Neuronal stem cell (in vitro differentiated cells): ENCODE results near the gene TGFBR2.

Source experiments
- DNase-seq: peaks from one replicate; pipeline ENCODE4 v3.0.0-alpha.2; 2013; ENCODE audit warnings: low spot score
- H2AFZ ChIP-seq: one replicate; pipeline ENCODE4 v1.6.1; 2013; ENCODE audit warnings: mild to moderate bottlenecking, low read length, inconsistent platforms
- H2AK5ac ChIP-seq: 2 replicates; pipeline ENCODE4 v1.6.1; 2013; ENCODE audit warnings: low read depth, mild to moderate bottlenecking, inconsistent platforms, low read length, moderate library complexity, mixed read lengths
- H2BK120ac ChIP-seq: 2 replicates; pipeline ENCODE4 v1.6.1; 2013; ENCODE audit warnings: low read depth, mild to moderate bottlenecking, inconsistent platforms, low read length, moderate library complexity, mixed read lengths
- H2BK12ac ChIP-seq: one replicate; pipeline ENCODE4 v1.6.1; 2013; ENCODE audit warnings: low read length, inconsistent platforms
- H2BK15ac ChIP-seq: 2 replicates; pipeline ENCODE4 v1.6.1; 2013; ENCODE audit warnings: mild to moderate bottlenecking, low read length, inconsistent platforms, mixed read lengths
- H2BK5ac ChIP-seq: one replicate; pipeline ENCODE4 v1.6.1; 2013; ENCODE audit warnings: inconsistent platforms, mild to moderate bottlenecking, low read length, moderate library complexity
- H3K14ac ChIP-seq: one replicate; pipeline ENCODE4 v1.6.1; 2013; ENCODE audit warnings: low read length, inconsistent platforms
- H3K18ac ChIP-seq: 2 replicates; pipeline ENCODE4 v1.6.1; 2013; ENCODE audit warnings: low read length, inconsistent platforms
- H3K23ac ChIP-seq: 2 replicates; pipeline ENCODE4 v1.6.1; 2013; ENCODE audit warnings: low read depth, mild to moderate bottlenecking, mixed read lengths, low read length, inconsistent platforms; ENCODE audit not compliant: poor library complexity
- H3K27ac ChIP-seq: replicated peaks from 3 replicates; pipeline ENCODE4 v1.5.1; 2013; ENCODE audit warnings: low read length, inconsistent platforms
- H3K27me3 ChIP-seq, 3 experiments: 2 replicates each; pipeline ENCODE4 v1.6.1; 2013; ENCODE audit warnings: low read length in 3 of 3, mild to moderate bottlenecking in 2 of 3, inconsistent platforms in 1 of 3, low read depth in 1 of 3, mixed read lengths in 1 of 3, moderate library complexity in 1 of 3; ENCODE audit not compliant: control insufficient read depth in 3 of 3, insufficient read depth in 3 of 3
- H3K36me3 ChIP-seq, 2 donors: replicated peaks in 1 of 2; 2 replicates each; pipeline ENCODE4 v1.6.1; 2013; ENCODE audit warnings: low read length in 2 of 2; ENCODE audit not compliant: control insufficient read depth in 2 of 2, insufficient read depth in 2 of 2
- H3K4ac ChIP-seq: 2 replicates; pipeline ENCODE4 v1.6.1; 2013; ENCODE audit warnings: inconsistent platforms, mild to moderate bottlenecking, low read length, moderate library complexity
- H3K4me1 ChIP-seq, 2 donors: 1 replicate in 1 of 2; 2 replicates in 1 of 2; pipeline ENCODE4 v1.6.1; 2013; ENCODE audit warnings: low read length in 2 of 2, low read depth in 1 of 2; ENCODE audit not compliant: control insufficient read depth in 2 of 2, insufficient read depth in 1 of 2
- H3K4me2 ChIP-seq: one replicate; pipeline ENCODE4 v1.6.1; 2013; ENCODE audit warnings: mild to moderate bottlenecking, low read length, inconsistent platforms; ENCODE audit not compliant: insufficient read depth, poor library complexity, severe bottlenecking
- H3K4me3 ChIP-seq, 2 donors: 2 replicates each; pipeline ENCODE4 v1.5.1; 2013; ENCODE audit warnings: low read length in 2 of 2, mild to moderate bottlenecking in 2 of 2, inconsistent platforms in 1 of 2, moderate library complexity in 1 of 2
- H3K79me1 ChIP-seq: one replicate; pipeline ENCODE4 v1.6.1; 2013; ENCODE audit warnings: low read depth, mild to moderate bottlenecking, inconsistent platforms, low read length, moderate library complexity
- H3K9ac ChIP-seq: one replicate; pipeline ENCODE4 v1.6.1; 2013; ENCODE audit warnings: mild to moderate bottlenecking, low read depth, low read length, inconsistent platforms; ENCODE audit not compliant: poor library complexity
- H3K9me3 ChIP-seq, 2 donors: replicated peaks in 1 of 2; 2 replicates each; pipeline versions ENCODE3 to v1.6.1; 2013; ENCODE audit warnings: low read length in 2 of 2, mild to moderate bottlenecking in 2 of 2, inconsistent platforms in 1 of 2, low read depth in 1 of 2, mixed read lengths in 1 of 2, moderate library complexity in 1 of 2; ENCODE audit not compliant: control insufficient read depth in 2 of 2, insufficient read depth in 1 of 2
- H4K8ac ChIP-seq: one replicate; pipeline ENCODE4 v1.6.1; 2013; ENCODE audit warnings: low read depth, mild to moderate bottlenecking, inconsistent platforms, low read length, moderate library complexity
- H4K91ac ChIP-seq: one replicate; pipeline ENCODE4 v1.6.1; 2013; ENCODE audit warnings: low read length, low read depth, mild to moderate bottlenecking, inconsistent platforms; ENCODE audit not compliant: poor library complexity
- WGBS, 2 donors: extraction: QIAGEN DNeasy Blood & Tissue Kit; methylation state at CpG; one replicate each; pipeline ENCODE4 v1.1.7; 2013; ENCODE audit warnings: missing lambda C conversion rate in 2 of 2, mixed read lengths in 1 of 2; ENCODE audit not compliant: insufficient read length in 2 of 2, insufficient replicate concordance in 1 of 2; ENCODE audit errors: extremely low coverage in 2 of 2; 5-methylcytosine and 5-hydroxymethylcytosine counted together

Gene TGFBR2

DNA sequence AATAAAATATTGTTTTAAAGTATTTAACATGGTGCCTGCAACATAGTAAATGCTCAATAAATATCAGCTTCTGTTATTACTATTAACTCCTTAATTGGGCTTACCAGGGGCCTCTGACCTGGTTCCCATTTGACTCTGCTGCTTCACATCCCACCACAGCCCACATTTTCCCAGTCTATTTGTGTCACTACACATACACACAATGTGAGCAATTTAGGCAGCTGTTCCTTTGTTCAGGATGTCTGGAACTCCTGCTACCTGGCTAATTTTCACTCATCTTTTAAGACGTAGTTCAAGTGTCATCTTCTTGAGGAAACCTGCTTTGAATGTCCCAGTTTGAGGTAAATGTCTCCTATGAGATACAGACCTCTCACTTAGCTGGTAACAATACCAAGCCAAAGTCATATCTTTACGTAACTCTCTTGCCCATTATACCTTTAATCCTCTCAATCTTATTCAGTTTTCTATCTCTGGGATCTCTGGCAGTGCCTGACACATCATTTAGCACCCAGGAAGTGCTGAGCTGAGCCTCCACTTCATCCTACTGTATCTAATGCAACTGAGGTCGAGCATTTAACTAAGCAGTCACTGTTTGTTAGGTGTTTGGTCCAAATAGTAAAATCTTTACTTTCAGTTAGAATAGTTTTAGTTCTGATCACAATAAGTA is 4.4 kb downstream of the TGFBR2 start:
- H2AFZ ChIP-seq = no peak overlapping the region
- no peak overlapping the region for H3K14ac ChIP-seq
- H2AK5ac ChIP-seq = no peak overlapping the region
- H3K36me3 ChIP-seq = peaks cover 0 to 8% of the 10 kb centered on the region in 2 donors
- no peaks in the 10 kb centered on the region for H3K9me3 ChIP-seq
- no peak overlapping the region for H2BK120ac ChIP-seq
- H3K79me1 ChIP-seq = peaks cover 8% of the 10 kb centered on the region
- H3K4me1 ChIP-seq = peaks cover 0 to 2% of the 10 kb centered on the region in 2 donors
- H3K9ac ChIP-seq = no peak overlapping the region
- H2BK15ac ChIP-seq = no peak overlapping the region
- no peak overlapping the region for H3K18ac ChIP-seq
- H3K4me2 ChIP-seq = no peak overlapping the region
- no peak overlapping the region for H2BK12ac ChIP-seq
- no peak overlapping the region for H3K23ac ChIP-seq
- H3K27ac ChIP-seq = no peak overlapping the region
- no peak overlapping the region for H4K91ac ChIP-seq
- H3K27me3 ChIP-seq = no peaks in the 10 kb centered on the region
- no CpG with 5 or more reads among the region's 3 CpGs for WGBS, 2 donors
- DNase-seq = no peak
- no peak overlapping the region for H3K4ac ChIP-seq
- H2BK5ac ChIP-seq = no peak overlapping the region
- H3K4me3 ChIP-seq = no peak overlapping the region
- no peak overlapping the region for H4K8ac ChIP-seq

DNA sequence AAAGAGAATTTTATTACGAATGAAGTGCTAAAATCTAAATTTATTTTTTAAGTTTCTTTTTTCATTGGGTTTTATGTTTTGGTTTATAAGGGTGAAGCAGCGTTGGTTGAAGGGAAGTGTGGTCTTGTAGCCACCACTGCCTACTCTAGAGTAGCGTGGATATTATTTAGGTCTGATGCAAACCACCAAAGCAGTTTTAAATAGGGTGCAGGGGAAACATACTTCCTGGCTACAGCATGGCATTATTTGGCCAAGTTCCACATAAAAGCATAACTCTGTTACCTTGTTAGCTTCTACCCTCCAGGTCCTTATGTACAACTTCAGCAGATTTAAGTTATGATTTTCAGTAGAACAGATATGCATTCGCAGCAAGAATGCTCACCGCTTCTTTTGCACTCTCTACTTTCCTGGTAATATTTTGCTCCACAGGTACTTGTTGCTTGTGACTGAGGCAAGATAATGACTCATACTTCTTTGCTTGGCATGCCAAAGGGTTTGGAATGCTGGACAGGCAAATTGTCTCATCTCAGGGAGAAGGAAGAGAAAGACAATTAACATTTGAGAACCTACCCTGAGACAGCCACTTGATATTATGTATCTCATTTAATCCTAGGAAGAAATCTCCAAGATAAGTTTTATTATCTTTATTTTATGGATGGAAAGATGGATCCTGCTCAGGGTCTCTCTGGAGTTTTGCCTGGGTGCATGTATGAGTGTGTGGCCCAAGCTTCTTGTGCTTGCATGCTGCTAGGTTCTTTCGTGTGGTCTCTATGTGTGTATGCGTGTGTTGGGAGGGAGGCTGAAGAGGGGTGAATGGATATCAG is 5.4 kb downstream of the TGFBR2 start:
- no peak overlapping the region for H3K23ac ChIP-seq
- H3K4me1 ChIP-seq = peaks cover 0 to 2% of the 10 kb centered on the region in 2 donors
- no peak overlapping the region for H3K4me2 ChIP-seq
- peaks cover 0 to 8% of the 10 kb centered on the region in 2 donors for H3K36me3 ChIP-seq
- H2BK120ac ChIP-seq = no peak overlapping the region
- no CpG with 5 or more reads among the region's 7 CpGs for WGBS, 2 donors
- no peak for DNase-seq
- H3K4ac ChIP-seq = no peak overlapping the region
- no peak overlapping the region for H2AK5ac ChIP-seq
- no peak overlapping the region for H3K18ac ChIP-seq
- H3K9ac ChIP-seq = no peak overlapping the region
- no peak overlapping the region for H3K27ac ChIP-seq
- peaks cover 4% of the 10 kb centered on the region for H3K79me1 ChIP-seq
- H2BK5ac ChIP-seq = no peak overlapping the region
- H3K14ac ChIP-seq = no peak overlapping the region
- no peaks in the 10 kb centered on the region for H3K27me3 ChIP-seq
- no peak overlapping the region for H2BK15ac ChIP-seq
- H3K9me3 ChIP-seq = no peaks in the 10 kb centered on the region
- no peak overlapping the region for H3K4me3 ChIP-seq
- H2AFZ ChIP-seq = no peak overlapping the region
- H4K8ac ChIP-seq = no peak overlapping the region
- no peak overlapping the region for H2BK12ac ChIP-seq
- no peak overlapping the region for H4K91ac ChIP-seq

DNA sequence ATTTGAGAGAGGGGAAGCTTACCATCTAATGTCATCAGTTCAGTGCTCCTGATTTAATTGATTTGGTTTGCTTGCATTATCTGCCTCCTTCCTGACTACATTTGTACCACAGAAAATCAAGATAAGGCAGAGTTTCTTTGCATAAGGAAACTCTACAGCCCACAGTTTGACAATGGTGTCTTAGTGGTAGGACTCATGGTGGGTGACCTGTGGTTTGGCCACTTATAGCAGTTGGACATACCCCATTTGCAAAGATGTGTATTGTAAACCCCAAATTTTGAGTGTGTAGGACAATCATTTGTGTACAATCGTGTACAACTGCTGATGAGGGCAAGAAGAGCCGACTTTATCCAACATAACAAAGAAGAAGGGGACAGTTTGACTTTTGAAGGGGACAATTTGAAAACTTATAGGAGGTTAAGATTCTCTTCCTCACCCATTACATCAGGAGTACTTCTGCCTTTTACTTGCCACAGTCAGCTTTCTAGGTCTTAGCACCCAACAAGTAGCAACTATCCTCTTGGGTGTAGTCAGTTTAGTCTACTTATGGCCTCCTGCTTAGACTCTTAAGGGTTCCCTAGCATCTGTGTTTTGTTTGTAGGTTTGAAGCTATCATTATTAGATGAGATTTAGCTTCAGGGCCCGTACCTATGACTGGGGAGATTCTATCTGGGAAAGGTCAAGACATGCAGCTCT is 6.2 kb downstream of the TGFBR2 start:
- no peak overlapping the region for H2BK12ac ChIP-seq
- no peak overlapping the region for H3K4me3 ChIP-seq
- H3K27me3 ChIP-seq = no peaks in the 10 kb centered on the region
- H4K91ac ChIP-seq = no peak overlapping the region
- H2AFZ ChIP-seq = no peak overlapping the region
- H3K4ac ChIP-seq = no peak overlapping the region
- no peak overlapping the region for H3K9ac ChIP-seq
- no CpG with 5 or more reads among the region's 3 CpGs for WGBS, 2 donors
- H2BK120ac ChIP-seq = no peak overlapping the region
- no peaks in the 10 kb centered on the region for H3K4me1 ChIP-seq
- H3K14ac ChIP-seq = no peak overlapping the region
- no peak for DNase-seq
- no peak overlapping the region for H3K4me2 ChIP-seq
- H4K8ac ChIP-seq = no peak overlapping the region
- H2BK15ac ChIP-seq = no peak overlapping the region
- peaks cover 2% of the 10 kb centered on the region for H3K79me1 ChIP-seq
- H3K27ac ChIP-seq = no peak overlapping the region
- no peak overlapping the region for H2AK5ac ChIP-seq
- no peaks in the 10 kb centered on the region for H3K9me3 ChIP-seq
- no peak overlapping the region for H3K18ac ChIP-seq
- H3K36me3 ChIP-seq = peaks cover 0 to 9% of the 10 kb centered on the region in 2 donors
- no peak overlapping the region for H3K23ac ChIP-seq
- no peak overlapping the region for H2BK5ac ChIP-seq
